ENCODE results near the gene CITED2. TPM values are rescaled to one million over a fixed set of nuclear protein-coding genes. Genes with fewer than 3 reads are reported as not detected.

CITED2 gene
- total RNA-seq, 1 experiment from 2014 or later: 46.1 TPM

- peaks cover 27% of the 10 kb centered on the region for H3K79me2 ChIP-seq (ENCODE audit: insufficient read depth, low read length)
- CTCF ChIA-PET: interaction anchor here (1.3 kb wide), 1 partner anchor 655 kb away, joined by 3 read pairs; no protein-coding TSS in a partner anchor
- no peaks in the 10 kb centered on the region for H3K9me2 ChIP-seq (ENCODE audit: insufficient read depth)
- no peaks in the 10 kb centered on the region for H3K9me3 ChIP-seq (ENCODE audit: control insufficient read depth in 1 of 2, insufficient read depth in 1 of 2, low read depth in 1 of 2, low read length in 2 of 2)
- peaks cover 24 to 61% of the 10 kb centered on the region in 2 experiments for H3K4me1 ChIP-seq (ENCODE audit: control insufficient read depth in 1 of 2, insufficient read depth in 2 of 2, low read length in 2 of 2)
- peak overlapping the region; percentile 92 for H3K9ac ChIP-seq (ENCODE audit: low read length)
- intact Hi-C loops (cut with micrococcal nuclease): loop anchor here (2.0 to 10.0 kb wide), 8 partner anchors 136 to 729 kb away; no protein-coding TSS in a partner anchor
- POLR2A ChIA-PET: interaction anchor here (0.7 to 2.4 kb wide), 3 partner anchors 7 to 642 kb away, joined by 3 to 9 read pairs (median 3); no protein-coding TSS in a partner anchor
- peak overlapping the region; percentile 88 for H3K27ac ChIP-seq (ENCODE audit: low read depth, low read length)
- DNase-seq (ENCODE audit: low read depth, low spot score): no peak
- H3K4me2 ChIP-seq (ENCODE audit: low read length): peak overlapping the region; percentile 92
- H3K36me3 ChIP-seq (ENCODE audit: control insufficient read depth in 1 of 2, insufficient read depth in 2 of 2, low read length in 2 of 2): peaks cover 7 to 8% of the 10 kb centered on the region in 2 experiments; a peak in 1 of 4 replicates
- RAD21 ChIA-PET (ENCODE audit: low non-redundant PET in 1 of 2, low total read pairs in 2 of 2, uncharacterized antibody in 2 of 2, unreplicated experiment in 2 of 2): interaction anchor here in 1 of 2 experiments (1.1 kb wide), 1 partner anchor 386 kb away, joined by 3 read pairs; no protein-coding TSS in a partner anchor
- peak overlapping the region; percentile 97 for H2AFZ ChIP-seq (ENCODE audit: low read depth, low read length, poor library complexity, severe bottlenecking)
- no peaks in the 10 kb centered on the region for H4K20me1 ChIP-seq (ENCODE audit: insufficient read depth)
- BruUV-seq (replicated peaks): no TSS peak
- H3K4me3 ChIP-seq (replicated peaks in 1 of 2; ENCODE audit: low read depth in 1 of 2, low read length in 2 of 2): peak overlapping the region; percentile 94 to 96
- no peaks in the 10 kb centered on the region for H3K27me3 ChIP-seq (ENCODE audit: insufficient read depth, low read length)
- TF ChIP-seq CTCF (IDR thresholded peaks at IDR 0.05 in 2 of 3, conservative IDR thresholded peaks at IDR 0.05 in 1 of 3; ENCODE audit: borderline replicate concordance in 1 of 3, insufficient read depth in 1 of 3, low read depth in 2 of 3, low read length in 2 of 3) (no peak), EGR1 (IDR thresholded peaks at IDR 0.05; ENCODE audit: low read depth) (no peak), EZH2 (IDR thresholded peaks at IDR 0.05) (no peak), CBX3 (IDR thresholded peaks at IDR 0.05; ENCODE audit: low read depth) (no peak), FOSL1 (IDR thresholded peaks at IDR 0.05; ENCODE audit: low read depth) (no peak), CEBPB (IDR thresholded peaks at IDR 0.05; ENCODE audit: low read depth) (no peak), SIN3A (IDR thresholded peaks at IDR 0.05; ENCODE audit: low read depth) (no peak), ZFX (IDR thresholded peaks at IDR 0.05) (no peak), JUND (IDR thresholded peaks at IDR 0.05) (no peak), ZNF274 (IDR thresholded peaks at IDR 0.05; ENCODE audit: low read depth, low read length) (no peak), SP1 (IDR thresholded peaks at IDR 0.05; ENCODE audit: low read depth) (no peak), POLR2AphosphoS5 (IDR thresholded peaks at IDR 0.05; ENCODE audit: low read depth, low read length) (no peak)
- TF ChIP-seq, protein P1, sequence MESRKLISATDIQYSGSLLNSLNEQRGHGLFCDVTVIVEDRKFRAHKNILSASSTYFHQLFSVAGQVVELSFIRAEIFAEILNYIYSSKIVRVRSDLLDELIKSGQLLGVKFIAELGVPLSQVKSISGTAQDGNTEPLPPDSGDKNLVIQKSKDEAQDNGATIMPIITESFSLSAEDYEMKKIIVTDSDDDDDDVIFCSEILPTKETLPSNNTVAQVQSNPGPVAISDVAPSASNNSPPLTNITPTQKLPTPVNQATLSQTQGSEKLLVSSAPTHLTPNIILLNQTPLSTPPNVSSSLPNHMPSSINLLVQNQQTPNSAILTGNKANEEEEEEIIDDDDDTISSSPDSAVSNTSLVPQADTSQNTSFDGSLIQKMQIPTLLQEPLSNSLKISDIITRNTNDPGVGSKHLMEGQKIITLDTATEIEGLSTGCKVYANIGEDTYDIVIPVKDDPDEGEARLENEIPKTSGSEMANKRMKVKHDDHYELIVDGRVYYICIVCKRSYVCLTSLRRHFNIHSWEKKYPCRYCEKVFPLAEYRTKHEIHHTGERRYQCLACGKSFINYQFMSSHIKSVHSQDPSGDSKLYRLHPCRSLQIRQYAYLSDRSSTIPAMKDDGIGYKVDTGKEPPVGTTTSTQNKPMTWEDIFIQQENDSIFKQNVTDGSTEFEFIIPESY (IDR thresholded peaks at IDR 0.05; ENCODE audit: extremely low read depth, insufficient replicate concordance, low read length): no peak
- no peak for ATAC-seq
These were observed 1.5 kb upstream of the CITED2 start for GRCh38 chr6:139376017-139376330.

Measured in HCT116 (cell line).